Posterior vena cava (tissue), 2 donors: ENCODE measurements around the gene SIRPB2. TPM values are rescaled to one million over a fixed set of nuclear protein-coding genes. Genes with fewer than 3 reads are reported as not detected.
A peak's percentile ranks its signal among the peaks of the same experiment; 100 is the strongest.
"Not testable (repeated sequence)": the region's sequence is repeated elsewhere in the genome, so short reads cannot be mapped to it uniquely, and the experiment has no call there.

Experiments used
- DNase-seq: peaks from one replicate; pipeline ENCODE4 v3.0.0-alpha.2; 2020; ENCODE audit warnings: low spot score
- intact Hi-C, 2 donors: fragments of 100-400 bp; cut with DNase I; formaldehyde crosslinking; loops; one replicate each; pipeline versions ENCODE4 v1.14.1 to v1.14.2; 2022 to 2023
- total RNA-seq, 2 donors: library from RNA; stranded (reverse); fragmentation: NEBNext Ultra II Directional; extraction: Animal tissue kit (Norgen Biotek cat#: 25700); gene quantifications; one replicate each; pipeline ENCODE4 v1.2.1, GENCODE V29; 2021
- donor health status: DM: yes; HTN: yes; CAD: no.
- donor health status: DM: yes; HTN: yes; CAD: no.

Gene SIRPB2
- total RNA-seq, 2 donors from 2014 or later, result 8.8 to 13.3 TPM

- peak; percentile 87 for DNase-seq
- intact Hi-C loops, result no loop called here
Measured at GRCh38 chr20:1503564-1504227, 12.5 kb upstream of the SIRPB2 start.

- no peak for DNase-seq
- intact Hi-C loops, result no loop called here
Measured at GRCh38 chr20:1500496-1500895, 9.3 kb upstream of the SIRPB2 start.

- intact Hi-C loops, result no loop called here
- DNase-seq, result no peak
Measured at GRCh38 chr20:1499528-1500420, 8.6 kb upstream of the SIRPB2 start.

- DNase-seq, intact Hi-C loops: not testable (repeated sequence)
Measured at GRCh38 chr20:1497371-1497770, 6.2 kb upstream of the SIRPB2 start.

- intact Hi-C loops, result no loop called here
Measured at GRCh38 chr20:1496930-1497329, 5.7 kb upstream of the SIRPB2 start.

GRCh38 chr20:1494436-1494835 lies 3.2 kb upstream of the SIRPB2 start:
- DNase-seq, result no peak
- intact Hi-C loops, result no loop called here

More at GRCh38 chr20:1496930-1497329, 5.7 kb upstream of the SIRPB2 start:
- no peak for DNase-seq

- intact Hi-C loops, result no loop called here
- DNase-seq, result no peak
Measured at GRCh38 chr20:1493536-1493935, 2.3 kb upstream of the SIRPB2 start.

GRCh38 chr20:1491860-1492642 lies 831 bp upstream of the SIRPB2 start:
- intact Hi-C loops, result no loop called here
- no peak for DNase-seq

- DNase-seq, result no peak
- intact Hi-C loops, result no loop called here
Measured at GRCh38 chr20:1490643-1491195, 501 bp downstream of the SIRPB2 start.

GRCh38 chr20:1489764-1490436 lies 1.3 kb downstream of the SIRPB2 start:
- intact Hi-C loops, result no loop called here

GRCh38 chr20:1489325-1489724 lies 1.9 kb downstream of the SIRPB2 start:
- intact Hi-C loops, result no loop called here
- no peak for DNase-seq

More at GRCh38 chr20:1489764-1490436, 1.3 kb downstream of the SIRPB2 start:
- DNase-seq, result no peak

GRCh38 chr20:1486566-1486965 lies 4.7 kb downstream of the SIRPB2 start:
- intact Hi-C loops, result no loop called here
- DNase-seq, result no peak

GRCh38 chr20:1484438-1485116 lies 6.6 kb downstream of the SIRPB2 start:
- no peak for DNase-seq
- intact Hi-C loops, result no loop called here

- no peak for DNase-seq
- intact Hi-C loops, result no loop called here
Measured at GRCh38 chr20:1479831-1480595, 11.2 kb downstream of the SIRPB2 start.

- intact Hi-C loops, result no loop called here
- DNase-seq, result no peak
Measured at GRCh38 chr20:1478566-1478965, 12.7 kb downstream of the SIRPB2 start.

- intact Hi-C loops, result no loop called here
- no peak for DNase-seq
Measured at GRCh38 chr20:1477896-1478490, 13.2 kb downstream of the SIRPB2 start.

- intact Hi-C loops, result no loop called here
- no peak for DNase-seq
Measured at GRCh38 chr20:1474817-1475603, 16.2 kb downstream of the SIRPB2 start.
